H1 (cell line): ENCODE measurements around the gene NRROS. TPM values are rescaled to one million over a fixed set of nuclear protein-coding genes. Genes with fewer than 3 reads are reported as not detected.
A peak's percentile ranks its signal among the peaks of the same experiment; 100 is the strongest.

ENCODE experiments used
- BACH1 ChIP-seq: IDR thresholded peaks from 2 replicates; pipeline ENCODE4 v1.6.1; 2012; ENCODE audit warnings: low read length, improper control_type of control experiment
- E2F6 ChIP-seq: IDR thresholded peaks from 2 replicates; pipeline ENCODE4 v1.6.1; 2012; ENCODE audit warnings: inconsistent platforms
- KDM1A ChIP-seq: fragments of 200-600, 300-600 bp; sonication (generic); IDR thresholded peaks from 2 replicates; pipeline ENCODE4 v1.7.1; 2016; ENCODE audit warnings: mild to moderate bottlenecking, low read length, borderline replicate concordance
- TEAD4 ChIP-seq: IDR thresholded peaks from 2 replicates; pipeline ENCODE4 v1.6.1; 2012; ENCODE audit warnings: low read depth, low read length, inconsistent platforms, mixed read lengths
- polyA plus RNA-seq, 7 experiments: library from polyadenylated mRNA; depleted of rRNA in 3 of 7; stranded (reverse) in 5 of 7; unstranded in 2 of 7; fragments of >200 nt in 5 of 7; fragments of 200-250 nt in 2 of 7; gene quantifications; 1 replicate in 5 of 7; 2 replicates in 1 of 7; 4 replicates in 1 of 7; pipeline versions ENCODE4 v1.2.1 to v1.2.3, GENCODE V29; 2011 to 2013; ENCODE audit warnings: missing spikeins in 2 of 7, mixed read lengths in 2 of 7
- total RNA-seq: library from RNA; stranded (reverse); fragmentation: NEBNext Ultra II Directional; extraction: Animal tissue kit (Norgen Biotek cat#: 25700); gene quantifications from 2 replicates; pipeline ENCODE4 v1.2.1, GENCODE V29; 2021

Gene NRROS
- total and polyA plus RNA-seq, 2 of the 8 experiments (the other 6 are each of a cell fraction or from before 2014, with no cell fraction given) = 5.3 to 7.3 TPM

DNA sequence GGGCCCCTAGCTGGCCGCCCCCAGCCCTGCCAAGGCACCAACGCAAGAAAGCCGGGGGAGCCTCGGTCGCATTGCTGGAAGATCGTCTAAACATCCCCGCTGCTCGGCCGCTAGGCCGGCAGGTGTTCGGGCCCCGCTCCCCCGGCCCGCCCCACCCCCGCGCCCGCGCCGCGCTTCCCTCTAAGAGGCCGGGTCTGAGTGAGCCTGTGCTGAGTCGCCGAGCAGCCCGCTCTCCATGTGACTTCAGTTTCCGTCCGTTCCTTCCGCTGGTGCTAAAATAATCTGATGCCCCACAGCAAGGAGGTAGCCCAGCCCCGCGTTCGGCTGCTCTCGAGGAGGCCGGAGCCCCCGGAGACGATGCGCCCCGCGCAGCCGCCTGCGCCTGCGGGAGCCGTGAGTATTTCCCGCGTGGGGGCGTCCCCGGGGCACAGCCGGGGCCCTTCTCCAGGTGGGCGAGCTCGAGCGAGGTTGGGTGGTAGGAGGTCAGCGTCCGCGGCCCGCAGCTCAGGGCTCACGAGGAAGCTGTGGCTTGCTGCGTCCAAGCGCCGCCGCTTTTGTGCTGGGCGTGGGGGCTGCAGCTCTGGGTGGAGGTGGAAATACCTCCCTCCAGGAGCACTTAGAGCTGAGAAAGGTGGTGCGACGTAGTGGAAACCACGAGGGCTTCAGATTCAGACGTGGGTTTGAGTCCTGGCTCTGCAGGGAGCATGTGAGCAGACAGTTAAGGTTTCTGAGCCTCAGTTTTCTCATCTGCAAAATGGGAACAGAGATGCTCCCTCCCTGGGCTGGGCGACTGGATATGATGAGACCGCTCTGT, at the start of gene NRROS (continued):
- TF ChIP-seq BACH1 (peak; percentile 28; the same call in 1 of the 2 replicates), KDM1A (peak; percentile 98), E2F6 (peak; percentile 67; the same call in 1 of the 2 replicates), TEAD4 (no peak)
